Fibroblast of lung (primary cell): Measurements from ENCODE around the gene PCBD1. TPM values are rescaled to one million over a fixed set of nuclear protein-coding genes. Genes with fewer than 3 reads are reported as not detected.

ENCODE experiments used
- DNase-seq, 2 donors: peaks; one replicate each; pipeline versions ENCODE4 v3.0.0 to v3.0.0-alpha.2; 2010; ENCODE audit warnings: low read depth in 2 of 2
- H2AFZ ChIP-seq: 2 replicates; pipeline ENCODE4 v1.5.1; 2012; ENCODE audit warnings: low read length, control low read depth, inconsistent platforms
- H3K27ac ChIP-seq: 2 replicates; pipeline ENCODE4 v1.5.1; 2011; ENCODE audit warnings: low read length, control low read depth; ENCODE audit not compliant: insufficient read depth
- H3K27me3 ChIP-seq: 2 replicates; pipeline ENCODE4 v1.5.1; 2011; ENCODE audit warnings: mild to moderate bottlenecking, low read length; ENCODE audit not compliant: control insufficient read depth, insufficient read depth
- H3K36me3 ChIP-seq: 2 replicates; pipeline ENCODE4 v1.5.1; 2011; ENCODE audit warnings: low read length; ENCODE audit not compliant: control insufficient read depth, insufficient read depth
- H3K4me1 ChIP-seq: 2 replicates; pipeline ENCODE4 v1.5.1; 2011; ENCODE audit warnings: low read length; ENCODE audit not compliant: control insufficient read depth, insufficient read depth; ENCODE audit errors: extremely low read depth
- H3K4me2 ChIP-seq: 2 replicates; pipeline ENCODE4 v1.5.1; 2011; ENCODE audit warnings: low read length, control low read depth; ENCODE audit not compliant: insufficient read depth; ENCODE audit errors: extremely low read depth
- H3K4me3 ChIP-seq, 4 experiments: fragments of 200-600 bp in 1 of 4; sonication (generic) in 1 of 4; replicated peaks in 1 of 4; 2 replicates each; pipeline ENCODE4 v1.5.1; 2011 to 2016; ENCODE audit warnings: low read length in 4 of 4, low read depth in 3 of 4, mild to moderate bottlenecking in 3 of 4, control low read depth in 2 of 4, inconsistent platforms in 1 of 4, mixed read lengths in 1 of 4; ENCODE audit not compliant: insufficient read depth in 1 of 4; ENCODE audit errors: control extremely low read depth in 1 of 4
- H3K79me2 ChIP-seq: 2 replicates; pipeline ENCODE4 v1.5.1; 2012; ENCODE audit warnings: mild to moderate bottlenecking, low read length, inconsistent platforms; ENCODE audit not compliant: control insufficient read depth, insufficient read depth
- H3K9ac ChIP-seq: 2 replicates; pipeline ENCODE4 v1.5.1; 2011; ENCODE audit warnings: mild to moderate bottlenecking, low read length, control low read depth; ENCODE audit not compliant: insufficient read depth
- H3K9me3 ChIP-seq: 2 replicates; pipeline ENCODE4 v1.5.1; 2012; ENCODE audit warnings: low read depth, low read length; ENCODE audit not compliant: control insufficient read depth, insufficient read depth
- H4K20me1 ChIP-seq: 2 replicates; pipeline ENCODE4 v1.5.1; 2011; ENCODE audit warnings: low read length; ENCODE audit not compliant: control insufficient read depth, insufficient read depth; ENCODE audit errors: extremely low read depth
- EZH2 ChIP-seq: IDR thresholded peaks from 2 replicates; pipeline ENCODE4 v1.5.1; 2012; ENCODE audit warnings: low read length, control low read depth, mild to moderate bottlenecking; ENCODE audit errors: missing control alignments
- polyA plus RNA-seq, 2 donors: library from polyadenylated mRNA; depleted of rRNA in 1 of 2; stranded (reverse) in 1 of 2; unstranded in 1 of 2; fragments of >200 nt; gene quantifications; 2 replicates each; pipeline ENCODE4 v1.2.1, GENCODE V29; 2011 to 2012; ENCODE audit warnings: missing spikeins in 1 of 2
- total RNA-seq: library from RNA; depleted of rRNA; stranded (reverse); fragments of >200 nt; gene quantifications from 2 replicates; pipeline ENCODE4 v1.2.1, GENCODE V29; 2014
- TF ChIP-seq, protein P1 (sequence below), 2 donors: IDR thresholded peaks in 1 of 2; conservative IDR thresholded peaks in 1 of 2; 1 replicate in 1 of 2; 2 replicates in 1 of 2; pipeline ENCODE4 v1.5.1; 2011 to 2012; ENCODE audit warnings: low read length in 2 of 2, control low read depth in 1 of 2, inconsistent platforms in 1 of 2, low read depth in 1 of 2, mild to moderate bottlenecking in 1 of 2

The PCBD1 gene
- total and polyA plus RNA-seq, 2 donors (not counting 1 experiment from before 2014, with no cell fraction given), result 31.2 to 46.6 TPM

DNA sequence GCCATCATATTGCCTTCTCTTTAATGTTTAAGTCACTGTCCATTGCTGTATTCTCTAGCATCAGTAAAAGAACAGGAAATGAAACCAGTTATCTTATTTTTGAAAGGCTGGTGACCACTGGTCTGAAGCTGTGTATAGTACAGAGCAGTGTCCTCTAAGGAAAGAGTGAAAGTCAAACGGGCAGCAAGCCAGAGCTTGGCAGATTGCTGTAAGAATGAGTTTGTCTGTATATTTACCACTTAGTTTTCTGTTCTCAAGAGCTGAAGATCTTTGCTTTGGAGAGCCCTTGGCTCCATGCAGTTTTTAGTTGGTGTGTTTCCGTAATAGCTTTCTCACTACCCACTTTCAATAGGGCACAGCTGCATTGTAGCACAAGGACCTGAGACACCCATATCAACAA is 31.9 kb downstream of the PCBD1 start:
- Histone ChIP-seq H3K27me3 (no peaks in the 10 kb centered on the region), H2AFZ (no peak overlapping the region), H3K36me3 (peaks cover 1% of the 10 kb centered on the region), H3K9me3 (no peaks in the 10 kb centered on the region), H3K4me3 (no peak overlapping the region), H3K27ac (no peak overlapping the region), H3K4me1 (no peaks in the 10 kb centered on the region), H3K9ac (no peak overlapping the region), H4K20me1 (no peaks in the 10 kb centered on the region), H3K79me2 (no peaks in the 10 kb centered on the region), H3K4me2 (no peak overlapping the region)
- DNase-seq, result no peak
- TF ChIP-seq, protein P1, sequence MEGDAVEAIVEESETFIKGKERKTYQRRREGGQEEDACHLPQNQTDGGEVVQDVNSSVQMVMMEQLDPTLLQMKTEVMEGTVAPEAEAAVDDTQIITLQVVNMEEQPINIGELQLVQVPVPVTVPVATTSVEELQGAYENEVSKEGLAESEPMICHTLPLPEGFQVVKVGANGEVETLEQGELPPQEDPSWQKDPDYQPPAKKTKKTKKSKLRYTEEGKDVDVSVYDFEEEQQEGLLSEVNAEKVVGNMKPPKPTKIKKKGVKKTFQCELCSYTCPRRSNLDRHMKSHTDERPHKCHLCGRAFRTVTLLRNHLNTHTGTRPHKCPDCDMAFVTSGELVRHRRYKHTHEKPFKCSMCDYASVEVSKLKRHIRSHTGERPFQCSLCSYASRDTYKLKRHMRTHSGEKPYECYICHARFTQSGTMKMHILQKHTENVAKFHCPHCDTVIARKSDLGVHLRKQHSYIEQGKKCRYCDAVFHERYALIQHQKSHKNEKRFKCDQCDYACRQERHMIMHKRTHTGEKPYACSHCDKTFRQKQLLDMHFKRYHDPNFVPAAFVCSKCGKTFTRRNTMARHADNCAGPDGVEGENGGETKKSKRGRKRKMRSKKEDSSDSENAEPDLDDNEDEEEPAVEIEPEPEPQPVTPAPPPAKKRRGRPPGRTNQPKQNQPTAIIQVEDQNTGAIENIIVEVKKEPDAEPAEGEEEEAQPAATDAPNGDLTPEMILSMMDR (conservative IDR thresholded peaks at IDR 0.05 in 1 of 2, IDR thresholded peaks at IDR 0.05 in 1 of 2; ENCODE audit: low read depth in 1 of 2, low read length in 2 of 2), result no peak
- TF ChIP-seq EZH2, result no peak

DNA sequence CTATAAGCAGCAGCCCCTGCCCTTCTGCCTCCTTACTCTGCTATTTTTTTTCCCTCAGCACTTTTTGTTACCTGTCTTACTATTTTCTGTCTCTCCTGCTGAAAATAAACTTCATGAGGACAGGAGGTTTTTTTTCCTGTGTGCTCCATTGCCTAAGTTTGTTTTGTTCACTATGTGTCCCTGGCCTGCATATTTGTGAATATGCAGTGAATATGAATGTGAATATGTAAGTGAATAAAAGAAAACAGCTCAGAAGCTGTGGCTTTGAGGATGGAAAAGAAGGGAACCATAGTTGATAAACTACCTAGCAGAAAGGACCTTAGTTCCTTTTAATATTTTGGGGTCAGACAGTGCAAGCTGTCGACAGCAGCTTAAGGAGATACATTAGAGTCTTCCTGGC is 34.9 kb downstream of the PCBD1 start:
- Histone ChIP-seq H2AFZ (no peak overlapping the region), H4K20me1 (no peaks in the 10 kb centered on the region), H3K27me3 (no peaks in the 10 kb centered on the region), H3K4me2 (no peak overlapping the region), H3K79me2 (no peaks in the 10 kb centered on the region), H3K4me3 (no peak overlapping the region), H3K9ac (no peak overlapping the region), H3K27ac (no peak overlapping the region), H3K9me3 (no peaks in the 10 kb centered on the region), H3K36me3 (no peaks in the 10 kb centered on the region), H3K4me1 (peaks cover 5% of the 10 kb centered on the region)
- TF ChIP-seq EZH2, result no peak
- TF ChIP-seq, protein P1 (conservative IDR thresholded peaks at IDR 0.05 in 1 of 2, IDR thresholded peaks at IDR 0.05 in 1 of 2; ENCODE audit: low read depth in 1 of 2, low read length in 2 of 2), result no peak
- DNase-seq, result no peak

DNA sequence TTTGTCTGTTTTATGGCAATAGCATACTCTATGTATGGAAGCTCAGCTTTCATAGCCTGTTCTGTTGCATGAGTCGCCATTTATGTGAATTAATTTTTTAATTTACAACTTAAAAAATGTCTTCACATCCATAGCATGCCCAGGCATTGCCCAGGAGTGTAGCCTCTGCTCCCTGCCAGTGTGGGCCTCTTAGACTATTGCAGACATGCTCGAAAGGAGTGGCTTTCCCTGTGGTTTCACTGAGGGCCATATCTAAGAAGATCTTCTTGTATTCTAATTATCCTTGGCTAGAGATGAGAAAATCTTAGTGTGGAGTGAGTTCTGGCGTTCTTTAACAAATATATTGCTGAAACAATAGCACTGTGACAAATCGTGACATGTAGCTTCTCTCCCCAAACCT is 35.3 kb downstream of the PCBD1 start:
- H3K4me3 ChIP-seq, result no peak overlapping the region
- H3K36me3 ChIP-seq, result no peaks in the 10 kb centered on the region
- no peak for DNase-seq
- TF ChIP-seq, protein P1 (conservative IDR thresholded peaks at IDR 0.05 in 1 of 2, IDR thresholded peaks at IDR 0.05 in 1 of 2; ENCODE audit: low read depth in 1 of 2, low read length in 2 of 2), result no peak
- TF ChIP-seq EZH2, result no peak
- H3K27ac ChIP-seq, result no peak overlapping the region
- H4K20me1 ChIP-seq, result no peaks in the 10 kb centered on the region
- H3K9me3 ChIP-seq, result no peaks in the 10 kb centered on the region
- H3K4me1 ChIP-seq, result peaks cover 5% of the 10 kb centered on the region
- H3K79me2 ChIP-seq, result no peaks in the 10 kb centered on the region
- no peaks in the 10 kb centered on the region for H3K27me3 ChIP-seq
- H3K9ac ChIP-seq, result no peak overlapping the region
- no peak overlapping the region for H3K4me2 ChIP-seq
- no peak overlapping the region for H2AFZ ChIP-seq
